Stimulated activated CD8-positive, alpha-beta memory T cell treated with anti-CD3 and anti-CD28 coated beads, Interleukin-15, amount 100 ng/mL, for 1 hour (primary cell): ENCODE results near the gene ERG28.
A peak's percentile ranks its signal among the peaks of the same experiment; 100 is the strongest.

Source experiments
- DNase-seq: peaks from one replicate; pipeline ENCODE4 v3.0.0-alpha.2; 2020; ENCODE audit warnings: low read depth

ERG28 gene

DNA sequence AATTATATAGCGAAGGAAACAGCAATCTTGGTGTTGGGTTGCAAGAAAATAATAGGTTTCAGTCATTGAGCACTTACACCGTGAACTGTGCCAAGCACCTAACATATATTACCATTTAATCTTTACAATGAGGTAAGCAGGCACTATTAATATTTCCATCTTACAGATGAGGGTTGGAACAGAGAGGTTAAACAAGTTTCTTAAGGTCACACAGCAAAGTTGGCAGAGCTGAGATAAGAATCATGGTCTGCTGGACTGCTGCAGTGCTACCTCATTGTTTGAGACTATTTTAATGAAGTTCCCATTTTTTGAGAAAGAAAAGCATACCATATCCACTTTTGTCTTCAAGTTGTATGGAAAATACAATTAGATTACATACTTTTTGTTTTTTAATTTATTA, 1.7 kb downstream of the ERG28 start:
- DNase-seq, result no peak

DNA sequence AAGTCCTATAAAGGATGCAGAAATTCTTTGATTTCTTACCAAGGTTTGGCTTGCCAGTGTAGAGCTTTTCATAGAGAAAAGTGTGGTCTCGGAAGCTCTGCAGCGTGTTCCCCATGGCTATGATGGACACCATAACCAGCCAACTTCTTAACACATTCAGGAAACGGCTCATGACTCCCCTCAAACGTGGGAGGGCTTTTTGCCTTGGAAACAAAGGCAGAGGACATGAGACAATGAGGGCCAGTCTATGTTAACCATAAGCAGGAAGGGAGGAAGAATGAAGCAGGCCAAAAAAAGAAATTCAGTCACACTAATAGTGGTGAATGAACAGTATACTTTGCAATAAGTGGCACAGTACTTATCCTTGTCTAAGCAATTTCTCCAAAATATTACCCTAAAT, 3.3 kb downstream of the ERG28 start:
- no peak for DNase-seq

DNA sequence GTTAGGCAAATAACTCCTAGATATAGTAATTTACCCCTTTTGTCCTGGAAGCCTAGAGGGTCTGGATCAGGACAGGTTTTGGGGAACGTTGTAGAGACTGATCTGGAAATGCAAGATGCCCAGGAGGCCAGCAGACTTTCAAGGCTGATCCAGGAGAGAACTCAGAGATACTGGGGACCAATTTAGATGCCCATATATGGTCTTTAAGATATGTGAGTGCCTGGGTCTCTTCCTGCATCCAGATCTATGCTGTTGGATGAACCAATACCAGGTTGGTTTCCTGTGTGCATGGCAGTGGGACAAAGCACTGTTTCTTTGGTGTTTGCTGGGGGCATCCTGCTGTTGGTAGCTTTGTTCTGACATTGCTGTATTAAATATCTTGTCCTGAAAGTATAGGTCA, 5.4 kb downstream of the ERG28 start:
- DNase-seq, result no peak

DNA sequence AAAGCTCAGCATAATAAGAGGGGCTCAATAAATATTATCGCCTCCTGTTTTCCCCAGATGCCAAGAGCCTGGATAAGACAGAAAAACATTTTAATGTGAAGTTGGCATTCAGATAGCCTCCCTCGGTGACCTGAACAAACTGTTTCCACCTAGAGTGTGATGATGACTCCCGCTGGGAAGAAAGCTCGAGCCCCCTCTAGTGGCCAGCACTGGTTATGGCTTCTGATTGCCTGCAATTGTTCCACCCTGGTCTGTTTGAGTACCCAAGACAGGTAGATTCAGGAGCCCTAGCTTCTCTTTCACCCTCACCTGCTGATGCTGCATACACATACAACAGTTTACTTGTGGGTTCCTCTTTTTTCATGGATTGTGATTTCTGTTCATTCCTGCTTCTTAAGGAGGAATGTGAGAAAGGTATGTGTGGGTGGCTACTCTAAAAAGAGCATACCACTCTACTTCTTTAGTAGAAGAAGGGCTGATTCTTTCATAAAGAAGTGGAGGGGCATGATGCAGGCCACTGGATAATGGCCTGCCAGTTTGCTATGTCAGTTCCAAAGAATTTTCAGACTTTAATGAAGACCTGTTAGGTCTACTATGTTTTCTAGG, 6.4 kb downstream of the ERG28 start:
- DNase-seq, result peak; percentile 74

DNA sequence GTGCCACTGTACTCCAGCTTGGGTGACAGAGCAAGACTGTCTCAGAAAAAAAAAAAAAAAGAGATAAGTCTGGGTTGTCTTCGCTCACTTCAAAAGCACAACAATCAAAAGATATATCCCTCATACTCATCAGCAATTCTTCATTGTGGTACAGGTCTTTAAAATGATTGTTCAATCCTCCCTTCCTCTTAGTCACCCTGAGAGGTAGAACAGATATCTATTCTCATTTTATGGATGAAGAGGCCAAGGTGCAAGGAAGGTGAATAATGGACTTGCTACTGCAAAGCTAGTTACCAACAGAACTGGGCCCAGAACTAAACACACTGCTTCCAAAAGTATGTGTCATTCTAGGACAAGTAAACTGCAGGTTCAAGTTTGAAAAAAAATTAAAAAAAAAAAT, 7.1 kb downstream of the ERG28 start:
- no peak for DNase-seq

DNA sequence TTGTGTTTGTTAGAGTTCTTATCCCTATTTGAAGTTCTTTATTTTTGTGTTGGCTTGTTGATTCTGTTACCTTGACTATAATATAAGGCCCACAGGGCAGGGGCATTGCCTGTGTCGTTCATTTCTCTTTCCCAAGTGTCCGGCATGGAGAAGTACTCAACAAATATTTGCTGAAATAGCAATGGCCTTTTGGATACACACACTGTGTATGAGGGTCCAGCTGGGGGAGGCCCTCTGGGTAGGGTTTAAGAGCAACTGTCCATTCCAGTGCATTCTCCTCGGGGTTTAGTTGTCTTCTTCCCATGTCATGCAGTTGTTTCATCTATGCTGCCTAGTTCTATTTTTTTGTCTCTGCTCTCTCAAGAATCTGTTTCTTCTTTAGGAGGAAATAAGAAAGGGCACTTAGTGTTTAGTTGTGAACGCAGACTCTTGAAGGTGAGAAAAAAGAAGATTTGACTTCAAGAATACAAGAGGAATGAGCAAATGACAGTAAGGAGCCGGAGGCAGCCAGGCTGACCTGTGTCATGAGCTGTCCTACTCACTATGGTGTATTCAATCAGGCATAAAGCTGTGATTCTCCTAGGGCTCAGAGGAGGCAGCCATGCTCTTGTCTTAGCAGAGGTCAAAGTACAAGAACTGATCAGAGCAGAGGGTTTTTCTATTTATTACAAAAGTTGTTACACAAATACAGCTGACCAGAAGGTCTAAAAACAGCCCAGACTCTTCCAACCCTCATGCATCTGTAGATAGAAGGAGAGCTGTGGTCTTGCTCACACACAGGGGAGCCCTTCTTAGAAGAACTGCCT, 10.2 kb downstream of the ERG28 start:
- DNase-seq, result no peak

DNA sequence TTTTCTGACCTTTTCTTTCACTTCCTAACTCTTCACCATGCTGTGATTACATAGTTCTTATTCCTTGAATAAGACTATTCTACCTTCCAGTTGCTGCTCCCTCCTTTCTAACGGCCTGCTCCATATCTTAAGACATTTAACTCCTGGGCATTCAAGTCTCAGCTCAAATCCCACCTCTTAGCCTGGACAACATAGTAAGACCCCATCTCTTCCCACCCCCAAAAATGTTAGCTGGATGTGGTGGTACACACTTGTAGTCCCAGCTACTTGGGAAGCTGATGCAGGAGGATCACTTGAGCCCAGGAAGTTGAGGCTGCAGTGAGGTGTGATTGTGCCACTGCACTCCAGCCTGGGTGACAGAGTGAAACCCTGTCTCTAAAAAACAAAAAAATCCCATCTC, 10.9 kb downstream of the ERG28 start:
- DNase-seq, result no peak

DNA sequence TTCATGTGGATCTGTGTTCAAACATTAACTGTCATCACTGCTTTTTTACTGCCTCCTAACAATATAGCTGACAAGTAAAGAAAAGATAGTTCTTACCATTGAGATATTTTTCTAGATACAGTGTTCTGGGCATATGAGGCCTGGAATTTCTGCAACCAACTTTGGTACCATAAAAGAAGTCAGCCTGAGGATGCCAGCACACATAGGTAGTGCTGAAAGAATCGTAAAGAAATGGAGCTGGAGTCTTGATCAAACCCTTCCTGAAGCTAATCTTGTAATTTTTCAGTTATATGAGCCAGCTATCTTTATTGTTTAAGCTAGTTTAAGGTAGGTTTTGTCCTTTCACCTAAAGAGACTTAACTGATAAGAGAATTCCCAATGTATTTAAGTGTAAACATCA, 11.3 kb downstream of the ERG28 start:
- no peak for DNase-seq

DNA sequence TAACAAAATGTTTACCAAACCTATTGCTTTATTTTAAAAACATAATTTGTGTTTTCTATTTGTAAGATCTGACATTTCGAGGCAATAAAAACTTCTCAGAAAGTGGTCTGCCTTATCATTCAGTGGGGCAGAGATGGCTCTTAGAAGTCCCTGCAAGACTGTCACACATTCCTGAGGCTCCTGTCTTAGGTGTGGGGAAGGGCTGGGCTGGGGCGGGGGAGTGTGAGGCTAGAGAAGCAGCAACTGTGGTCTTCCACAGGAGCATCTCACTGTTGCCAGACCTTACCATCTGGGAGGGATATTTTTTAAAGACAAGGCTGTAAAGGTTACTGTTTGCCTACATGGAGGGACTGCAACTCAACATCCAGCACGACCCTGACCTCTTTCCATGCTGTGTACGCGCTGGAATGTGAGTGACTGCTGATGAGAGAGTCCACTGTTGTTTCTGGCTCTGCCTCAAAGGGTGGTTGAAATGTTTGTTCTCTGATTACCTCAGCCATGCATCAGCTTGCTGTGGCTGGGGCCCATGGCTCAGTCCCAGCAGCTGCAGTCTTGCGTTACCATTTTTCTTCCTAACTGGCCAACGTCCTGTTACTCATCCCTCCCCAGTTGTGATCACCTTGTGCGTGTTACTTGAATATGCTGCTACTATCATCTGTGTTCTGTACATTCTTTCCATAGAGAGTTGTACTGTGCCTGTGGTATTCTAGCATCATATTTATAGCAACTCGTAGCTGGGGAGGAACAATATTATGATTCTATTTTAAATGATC, 12.4 kb downstream of the ERG28 start:
- no peak for DNase-seq

DNA sequence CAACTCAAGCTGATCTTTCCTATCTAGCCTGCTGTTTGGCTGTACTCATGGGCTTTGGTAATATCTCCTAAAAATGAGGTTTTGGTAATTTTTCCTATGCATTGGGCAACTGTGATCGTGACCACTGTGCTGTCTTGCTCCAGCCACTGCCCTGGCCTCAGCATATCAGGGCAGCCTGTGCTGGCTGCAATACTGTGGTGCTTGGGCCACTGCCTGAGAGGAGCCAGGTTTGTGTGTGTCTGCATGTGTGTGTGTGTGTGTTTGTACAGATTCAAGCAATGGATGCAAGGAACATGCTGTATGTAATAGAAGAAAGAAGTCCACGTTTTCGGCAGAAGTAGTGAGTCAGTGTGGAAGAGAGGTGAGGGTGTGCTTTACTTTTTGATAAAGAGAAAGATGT, 13.0 kb downstream of the ERG28 start:
- DNase-seq, result no peak

DNA sequence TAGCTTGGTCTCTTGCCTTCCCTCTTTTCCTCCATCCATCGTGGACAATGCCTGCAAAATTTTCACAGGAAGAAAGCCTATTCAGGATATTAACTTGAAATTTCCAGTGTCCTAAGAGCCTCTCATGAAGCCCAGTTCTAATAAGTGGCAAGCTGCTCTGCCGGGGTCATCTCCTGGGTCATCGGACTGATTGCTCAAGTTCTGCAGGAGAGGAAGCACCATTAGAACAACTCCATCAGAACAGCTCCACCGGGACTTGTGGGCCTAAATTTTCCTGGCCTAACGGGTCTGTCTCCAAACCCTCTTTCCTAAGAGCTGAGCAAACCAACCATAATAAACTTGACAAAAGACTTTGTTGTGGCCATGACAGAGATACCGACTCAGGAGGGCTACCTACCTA, 13.9 kb downstream of the ERG28 start:
- no peak for DNase-seq

DNA sequence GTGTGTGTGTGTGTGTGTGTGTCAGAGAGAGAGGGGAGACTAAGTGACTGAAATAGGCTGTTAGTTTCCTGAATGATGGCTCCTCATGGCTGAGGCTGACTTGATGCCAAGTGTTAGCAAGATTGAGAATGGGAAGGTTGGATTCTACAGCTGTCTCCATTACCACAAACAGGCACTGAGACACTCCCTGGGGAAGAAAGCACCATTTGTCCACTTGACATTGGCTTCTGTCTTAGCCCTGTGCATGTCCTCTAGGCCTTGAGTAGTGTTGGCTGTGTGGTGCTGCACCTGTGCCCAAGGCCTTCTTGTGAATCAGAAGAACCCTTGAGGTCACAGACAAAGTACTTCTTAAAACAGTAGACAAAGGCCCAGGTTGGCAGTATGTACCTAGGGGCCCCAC, 15.6 kb downstream of the ERG28 start:
- no peak for DNase-seq

DNA sequence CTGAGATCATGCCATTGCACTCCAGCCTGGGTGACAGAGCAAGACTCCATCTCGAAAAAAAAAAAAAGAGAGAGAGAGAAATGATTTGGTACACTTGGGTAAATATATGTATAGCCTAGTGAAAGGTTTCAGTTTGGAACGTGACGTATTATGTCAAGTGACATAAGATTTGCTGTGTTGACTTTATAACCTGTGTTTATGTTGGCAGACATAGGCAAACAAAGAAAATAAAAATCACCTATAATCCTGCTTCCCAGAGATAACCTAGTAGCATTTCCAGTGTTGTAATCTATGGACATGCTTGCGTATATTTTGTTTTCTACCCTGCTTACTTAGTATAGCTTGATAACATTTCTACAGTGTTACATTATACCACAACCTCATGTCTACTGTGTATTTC, 16.7 kb downstream of the ERG28 start:
- no peak for DNase-seq

DNA sequence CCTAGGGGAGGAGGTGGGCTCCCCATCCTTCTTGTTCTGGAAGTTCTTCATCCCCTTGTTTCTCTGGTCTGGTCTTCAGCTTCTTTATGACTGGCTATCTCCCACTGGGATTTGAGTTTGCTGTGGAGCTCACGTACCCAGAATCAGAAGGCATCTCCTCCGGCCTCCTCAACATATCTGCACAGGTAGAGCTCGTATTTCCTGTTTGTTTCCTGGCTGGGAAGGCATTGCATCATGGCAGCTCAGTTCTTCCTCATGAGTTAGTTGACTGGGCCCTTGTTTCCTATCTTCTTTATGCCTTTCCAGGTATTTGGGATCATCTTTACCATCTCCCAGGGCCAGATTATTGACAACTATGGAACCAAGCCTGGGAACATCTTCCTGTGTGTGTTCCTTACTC, 19.8 kb downstream of the ERG28 start:
- DNase-seq, result no peak

DNA sequence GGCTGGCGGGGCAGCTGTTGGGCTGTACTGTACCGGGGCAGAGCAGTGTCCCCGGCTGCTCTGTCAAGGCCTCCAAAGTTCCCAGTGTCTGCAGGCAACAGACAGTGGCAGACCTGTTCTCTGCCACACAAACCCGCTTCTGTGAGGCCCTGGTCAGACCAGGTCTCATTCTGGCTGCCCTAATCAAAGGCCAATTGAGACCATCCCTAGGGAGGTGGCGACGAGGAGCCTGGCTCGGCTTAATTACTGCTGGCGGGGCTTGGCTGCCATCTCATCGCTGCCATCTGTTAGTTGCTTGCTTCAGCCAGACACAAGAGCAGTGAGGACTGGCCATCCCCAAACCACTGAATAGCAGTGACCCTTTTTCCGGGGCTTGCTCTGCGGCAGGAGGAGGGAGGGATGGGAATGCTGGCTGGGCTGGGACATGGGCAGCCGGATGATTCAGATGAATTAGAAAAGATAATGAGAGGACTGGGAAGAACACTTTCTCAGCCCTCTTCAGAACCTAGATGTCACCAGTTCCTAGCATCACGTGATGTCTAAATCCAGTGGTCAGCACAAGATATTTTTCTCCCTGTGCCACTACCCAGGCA, 24.5 kb downstream of the ERG28 start:
- DNase-seq, result no peak

DNA sequence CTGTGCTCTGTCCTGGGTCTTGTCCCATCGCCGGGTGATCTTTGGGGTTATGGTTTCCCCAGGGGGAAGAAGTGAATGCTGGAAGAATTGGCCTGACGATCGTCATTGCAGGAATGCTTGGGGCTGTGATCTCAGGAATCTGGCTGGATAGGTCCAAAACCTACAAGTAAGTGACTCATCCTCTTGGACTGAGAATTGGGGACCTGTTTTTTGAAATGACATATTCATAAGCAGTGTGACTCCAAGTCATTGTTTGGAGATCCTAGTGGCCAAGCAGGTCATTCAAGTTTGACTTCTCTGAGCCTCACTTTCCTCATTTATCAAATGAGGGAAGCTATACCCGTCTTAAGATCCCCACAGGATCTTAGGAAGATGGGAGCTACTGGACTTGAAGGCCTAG, 25.8 kb downstream of the ERG28 start:
- no peak for DNase-seq

DNA sequence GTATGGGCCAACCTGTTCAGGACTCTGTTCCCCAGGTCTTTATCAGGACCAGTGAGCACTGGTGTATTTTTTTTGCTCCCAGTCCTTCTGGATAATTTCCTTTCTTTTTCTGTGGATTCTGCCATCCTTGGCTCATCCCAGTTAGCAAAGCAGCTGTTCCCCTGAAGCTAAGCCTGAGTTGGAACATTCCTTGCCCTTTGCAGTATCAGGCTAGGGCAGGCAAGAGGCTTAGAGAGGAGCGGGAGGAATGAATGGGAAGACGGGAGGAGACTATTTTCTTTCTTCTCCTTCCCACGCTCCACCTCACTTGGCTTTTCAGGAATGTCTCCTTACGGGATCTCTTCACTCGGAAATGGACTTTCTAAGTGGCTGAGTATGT, 29.2 kb downstream of the ERG28 start:
- no peak for DNase-seq

DNA sequence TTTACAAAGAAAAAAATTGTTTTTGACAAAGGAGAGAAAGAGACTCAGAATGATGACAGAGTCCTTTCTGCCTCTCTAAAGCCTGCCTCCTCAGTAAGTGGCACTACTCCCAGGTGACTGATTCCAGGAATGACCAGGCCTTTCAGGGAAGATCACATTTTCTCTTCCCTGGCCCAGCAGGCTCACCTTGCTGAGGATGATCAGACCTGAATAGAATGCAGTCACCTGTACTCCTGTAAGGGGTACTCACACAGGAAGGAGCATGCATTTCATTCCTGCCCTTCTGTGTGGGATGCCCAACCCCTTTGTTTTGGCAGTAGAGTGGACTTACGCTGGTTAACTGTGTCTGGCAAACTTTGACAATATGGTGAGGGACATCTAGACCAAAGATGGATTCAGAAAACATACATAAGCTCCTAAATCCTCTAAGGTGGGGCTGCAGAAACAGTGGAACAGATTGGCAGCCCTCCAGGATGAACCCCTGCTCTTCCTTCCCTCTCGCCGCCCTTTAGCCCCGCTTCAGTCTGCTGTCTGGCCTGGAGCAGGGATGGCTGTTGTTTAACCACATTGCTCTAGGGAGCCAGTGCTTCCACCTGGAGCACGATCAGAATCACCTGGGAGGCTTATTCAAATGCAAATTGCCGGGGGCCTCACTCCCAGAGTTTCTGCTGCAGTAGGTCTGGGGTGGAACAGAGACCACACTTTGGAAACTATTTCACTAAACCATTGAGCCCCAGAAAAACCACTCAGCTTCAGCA, 29.8 kb downstream of the ERG28 start:
- no peak for DNase-seq

DNA sequence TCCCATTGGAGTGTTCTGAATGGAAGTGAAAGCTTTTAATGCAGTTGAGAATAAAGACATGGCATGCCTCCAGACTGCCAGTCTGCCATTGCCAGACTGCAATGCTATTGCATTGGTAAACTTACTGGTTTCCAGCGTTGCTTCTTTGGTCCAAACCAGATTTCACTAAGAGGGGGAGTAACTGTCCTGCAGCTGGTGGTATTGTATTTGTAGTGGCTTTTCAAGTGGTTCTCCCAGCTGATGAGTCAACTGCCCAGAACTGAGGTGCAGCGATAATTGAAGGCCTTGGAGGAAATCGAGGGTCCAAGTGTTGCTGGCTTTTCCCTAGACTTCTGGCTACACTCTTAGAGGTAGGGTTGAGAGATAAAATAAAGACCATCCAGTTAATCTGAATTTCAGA, 31.9 kb downstream of the ERG28 start:
- no peak for DNase-seq

DNA sequence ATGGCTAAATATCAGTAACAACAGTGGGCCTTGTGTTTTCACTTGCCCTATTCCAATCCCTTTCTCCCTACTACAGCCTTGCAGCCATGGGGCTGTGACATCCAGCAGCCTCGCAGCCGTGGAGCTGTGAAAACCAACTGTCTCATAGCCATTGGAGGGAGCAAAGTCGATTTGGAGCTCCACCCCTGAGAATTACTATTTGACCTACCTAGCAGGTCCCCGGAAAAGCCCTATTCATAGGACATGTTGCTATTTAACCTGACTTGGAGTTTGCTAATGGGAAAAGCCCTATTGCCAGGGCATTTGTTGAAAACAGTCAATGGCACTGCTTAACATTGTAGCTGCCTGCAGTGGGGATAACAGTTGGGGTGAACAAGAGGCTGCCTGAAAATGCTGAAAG, 33.3 kb downstream of the ERG28 start:
- no peak for DNase-seq

DNA sequence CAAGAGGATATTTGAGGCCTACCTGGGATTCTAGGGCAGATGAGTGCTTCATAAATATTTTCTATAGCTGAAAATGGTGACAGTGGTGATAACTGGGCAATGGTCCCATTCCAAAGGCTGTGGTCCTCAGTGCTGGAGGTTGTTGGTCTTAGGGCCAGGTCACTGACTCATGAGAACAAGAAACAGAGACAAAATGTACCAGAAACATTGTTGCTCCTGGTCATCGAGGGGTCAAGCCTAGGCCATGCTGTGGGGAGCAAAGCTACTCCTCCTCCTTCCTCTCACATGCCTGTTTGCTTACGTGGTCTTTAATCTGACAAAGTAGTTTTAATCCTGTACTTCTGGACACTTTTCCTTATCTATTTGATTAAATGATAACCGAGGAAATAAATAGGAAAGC, 33.8 kb downstream of the ERG28 start:
- no peak for DNase-seq

DNA sequence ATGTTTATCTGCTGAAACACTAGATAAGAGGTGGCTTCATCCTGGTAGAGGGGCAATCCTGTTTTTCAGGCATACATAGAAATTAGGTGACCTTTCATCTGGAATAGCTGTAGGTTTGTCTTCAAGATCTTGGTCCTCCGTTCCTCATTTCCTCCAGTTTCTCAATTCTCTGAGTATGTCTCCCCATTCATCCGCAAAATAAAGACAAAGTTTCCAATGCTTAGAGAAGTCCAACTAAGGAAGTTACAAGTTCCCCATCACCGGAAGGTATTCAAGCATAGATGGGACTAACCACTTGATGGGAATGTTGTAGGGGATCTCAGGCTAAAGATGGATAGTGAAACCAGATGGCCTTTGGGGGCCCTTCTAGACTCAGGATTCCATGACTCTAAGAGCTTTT, 34.3 kb downstream of the ERG28 start:
- no peak for DNase-seq
